LNCaP clone FGC (cell line): ENCODE measurements around the gene TBC1D14.
A peak's percentile ranks its signal among the peaks of the same experiment; 100 is the strongest.

Experiments
- DNase-seq: peaks from one replicate; pipeline ENCODE4 v3.0.0-alpha.2; 2011; ENCODE audit warnings: low read depth
- H3K4me3 ChIP-seq: 2 replicates; pipeline ENCODE4 v1.5.1; 2011; ENCODE audit warnings: mild to moderate bottlenecking, low read depth, low read length, control low read depth
- TF ChIP-seq, protein P1 (sequence below): IDR thresholded peaks from 2 replicates; pipeline ENCODE4 v1.5.1; 2012; ENCODE audit warnings: mild to moderate bottlenecking; ENCODE audit not compliant: control insufficient read depth, insufficient read depth; ENCODE audit errors: extremely low read depth

The TBC1D14 gene

GRCh38 chr4:6991771-6992557, 82.3 kb downstream of the TBC1D14 start:
- TF ChIP-seq, protein P1, sequence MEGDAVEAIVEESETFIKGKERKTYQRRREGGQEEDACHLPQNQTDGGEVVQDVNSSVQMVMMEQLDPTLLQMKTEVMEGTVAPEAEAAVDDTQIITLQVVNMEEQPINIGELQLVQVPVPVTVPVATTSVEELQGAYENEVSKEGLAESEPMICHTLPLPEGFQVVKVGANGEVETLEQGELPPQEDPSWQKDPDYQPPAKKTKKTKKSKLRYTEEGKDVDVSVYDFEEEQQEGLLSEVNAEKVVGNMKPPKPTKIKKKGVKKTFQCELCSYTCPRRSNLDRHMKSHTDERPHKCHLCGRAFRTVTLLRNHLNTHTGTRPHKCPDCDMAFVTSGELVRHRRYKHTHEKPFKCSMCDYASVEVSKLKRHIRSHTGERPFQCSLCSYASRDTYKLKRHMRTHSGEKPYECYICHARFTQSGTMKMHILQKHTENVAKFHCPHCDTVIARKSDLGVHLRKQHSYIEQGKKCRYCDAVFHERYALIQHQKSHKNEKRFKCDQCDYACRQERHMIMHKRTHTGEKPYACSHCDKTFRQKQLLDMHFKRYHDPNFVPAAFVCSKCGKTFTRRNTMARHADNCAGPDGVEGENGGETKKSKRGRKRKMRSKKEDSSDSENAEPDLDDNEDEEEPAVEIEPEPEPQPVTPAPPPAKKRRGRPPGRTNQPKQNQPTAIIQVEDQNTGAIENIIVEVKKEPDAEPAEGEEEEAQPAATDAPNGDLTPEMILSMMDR: no peak
- peak; percentile 74 for DNase-seq
- peak overlapping the region; percentile 29 for H3K4me3 ChIP-seq

GRCh38 chr4:6992728-6993677, 83.4 kb downstream of the TBC1D14 start:
- TF ChIP-seq, protein P1: no peak
- DNase-seq: peak; percentile 62
- H3K4me3 ChIP-seq: peak overlapping the region; percentile 11; the same call in 1 of the 2 replicates

DNA sequence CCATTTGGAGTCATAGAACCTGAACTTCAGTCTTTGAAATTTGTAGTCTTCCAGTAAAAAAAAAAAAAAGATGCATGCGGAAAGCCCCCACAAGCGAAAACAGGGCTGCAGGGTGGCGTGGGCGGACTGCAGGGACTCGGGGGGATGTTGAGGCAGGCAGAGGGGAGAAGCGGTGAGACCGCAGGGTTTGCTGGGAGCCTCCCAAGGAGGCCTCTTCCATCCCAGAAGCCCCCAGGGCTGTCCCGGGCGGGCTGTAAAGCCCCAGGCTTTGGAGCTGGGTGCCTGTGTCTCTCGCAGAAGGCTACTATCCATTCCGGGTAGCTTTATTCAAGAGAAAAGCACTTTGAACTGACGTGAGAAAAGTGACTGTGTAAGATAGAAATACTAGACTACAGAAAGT, 86.9 kb downstream of the TBC1D14 start:
- TF ChIP-seq, protein P1: no peak

GRCh38 chr4:6999172-7000086, 89.8 kb downstream of the TBC1D14 start:
- H3K4me3 ChIP-seq: no peak overlapping the region
- TF ChIP-seq, protein P1: no peak
- no peak for DNase-seq

More for the DNA sequence above, 86.9 kb downstream of the TBC1D14 start:
- no peak overlapping the region for H3K4me3 ChIP-seq
- DNase-seq: no peak

DNA sequence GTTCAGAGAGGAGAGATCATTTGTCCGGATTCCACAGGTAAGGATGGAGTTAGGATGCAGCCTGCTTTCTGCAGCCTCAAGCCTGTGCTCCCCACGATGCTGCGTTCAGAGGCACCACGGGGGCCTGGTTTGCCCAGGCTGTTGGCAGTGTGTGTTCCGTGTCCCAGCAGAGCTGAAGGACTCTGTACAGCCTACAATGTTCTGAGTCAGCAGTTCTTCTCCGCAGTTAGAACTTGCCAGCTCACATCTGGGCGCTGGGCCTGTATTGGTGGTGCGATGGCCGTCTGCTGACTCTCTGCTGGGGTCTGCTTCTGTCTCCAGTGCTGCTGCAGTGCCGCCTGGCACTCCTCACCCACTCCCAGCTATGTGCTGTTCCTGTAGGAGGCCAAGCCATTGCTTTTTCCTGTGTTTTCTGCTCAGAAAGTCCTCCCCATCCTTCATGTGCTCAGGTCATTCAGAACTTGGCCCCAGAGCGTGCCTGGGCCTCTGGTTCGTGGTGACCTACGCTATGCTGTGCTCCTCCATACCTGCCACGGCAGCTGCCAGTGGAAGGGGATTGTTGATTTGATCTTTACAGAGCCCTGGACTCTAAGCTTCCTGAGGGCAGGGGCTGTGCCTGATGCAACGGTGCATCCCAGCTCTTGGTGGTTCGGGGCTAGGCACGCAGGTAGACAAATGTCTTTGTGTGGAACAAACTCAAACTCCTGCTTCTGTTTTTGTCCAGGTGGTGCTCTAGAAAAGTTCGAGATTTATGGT, 91.0 kb downstream of the TBC1D14 start:
- no peak overlapping the region for H3K4me3 ChIP-seq
- TF ChIP-seq, protein P1: no peak
- no peak for DNase-seq
